ENCODE measurements around the gene COX8C.

COX8C gene

DNA sequence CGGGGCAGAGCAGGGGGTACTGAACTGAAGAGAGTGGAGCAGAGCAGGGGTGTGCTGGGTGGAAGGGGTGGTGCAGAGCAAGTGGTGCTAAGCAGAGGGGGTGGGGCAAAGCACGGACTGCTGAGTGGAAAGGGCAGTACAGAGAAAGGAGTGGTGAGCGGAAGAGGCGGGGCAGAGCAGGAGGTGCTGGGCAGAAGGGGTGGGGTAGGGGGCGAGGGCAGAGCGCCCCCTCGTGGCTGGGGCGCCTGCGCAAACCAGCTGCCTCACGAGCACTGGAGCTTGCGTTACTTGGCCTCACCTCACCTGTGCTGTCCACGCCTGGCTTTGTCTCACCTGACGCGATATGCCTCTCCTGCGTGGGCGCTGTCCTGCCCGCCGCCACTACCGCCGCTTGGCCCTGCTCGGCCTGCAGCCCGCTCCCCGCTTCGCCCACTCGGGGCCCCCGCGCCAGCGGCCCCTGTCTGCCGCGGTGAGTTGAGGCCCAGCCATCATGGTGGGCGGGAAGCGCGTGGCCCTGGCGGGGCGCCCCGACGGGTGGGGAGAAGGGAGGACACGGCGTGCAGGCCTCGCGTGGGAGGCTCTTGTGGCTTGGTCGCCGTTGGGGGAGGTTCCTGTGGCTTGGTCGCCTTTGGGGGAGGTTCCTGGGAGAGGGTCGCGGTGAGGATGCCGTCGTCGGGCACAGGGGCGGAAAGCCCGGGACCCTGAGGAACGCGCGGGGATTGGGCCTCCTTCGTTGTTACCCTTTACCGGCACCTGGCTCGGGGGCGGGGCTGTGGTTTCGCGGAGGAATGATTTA, at the start of gene COX8C:
COX8C (plus strand) TSS at position 257 of the 796 bp plus-strand sequence; CDS start at position 344, 87 bp downstream.
- DNase-seq: no peak

- DNase-seq: no peak
Observed at GRCh38 chr14:93299416-93299815, 47.6 kb upstream of the COX8C start.

GRCh38 chr14:93299866-93300265, 47.1 kb upstream of the COX8C start:
- no peak for DNase-seq

- no peak for DNase-seq
Observed at GRCh38 chr14:93301821-93302447, 45.0 kb upstream of the COX8C start.

GRCh38 chr14:93302688-93303581, 44.0 kb upstream of the COX8C start:
- DNase-seq: no peak

DNA sequence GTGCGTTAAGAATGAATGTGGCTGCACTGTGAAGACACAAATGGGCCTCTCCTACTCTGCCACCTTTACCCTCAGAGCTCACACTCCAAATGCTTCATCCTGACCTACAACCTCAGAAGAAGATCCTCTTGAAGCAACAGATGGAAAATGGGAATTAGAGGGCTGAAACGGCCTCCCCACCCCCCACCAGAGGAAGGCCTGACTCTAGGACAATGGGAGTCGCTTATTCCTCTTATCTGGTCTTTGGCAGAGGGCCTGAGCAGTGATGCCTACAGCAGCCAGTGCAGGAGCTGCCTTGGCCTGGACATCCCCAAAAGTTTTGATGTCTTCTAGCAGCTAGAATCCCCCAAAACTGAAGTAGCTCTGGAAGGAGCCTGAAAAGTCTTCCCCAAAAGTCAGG, 43.3 kb upstream of the COX8C start:
- DNase-seq: no peak

GRCh38 chr14:93304771-93305170, 42.2 kb upstream of the COX8C start:
- no peak for DNase-seq

- DNase-seq: peak; percentile 68
Observed at GRCh38 chr14:93305725-93306418, 41.1 kb upstream of the COX8C start.

DNA sequence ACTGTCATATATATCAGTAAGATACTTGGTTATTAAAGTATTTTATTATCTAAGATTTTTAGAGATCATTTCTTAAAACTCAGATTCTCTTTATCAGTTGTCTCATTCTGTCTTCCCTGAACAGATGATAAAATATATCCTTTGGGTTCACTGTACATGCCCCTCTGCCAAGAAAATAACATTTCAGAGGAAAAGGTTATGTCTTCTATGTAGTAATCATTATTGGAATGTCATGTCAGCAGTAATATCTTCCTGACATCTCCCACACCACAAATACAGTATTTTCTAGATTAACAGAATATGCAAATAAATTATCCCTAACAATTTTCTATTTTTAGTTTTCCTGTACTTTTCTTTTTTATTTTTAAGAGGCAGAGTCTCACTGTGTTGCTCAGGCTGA, 40.2 kb upstream of the COX8C start:
- DNase-seq: no peak

DNA sequence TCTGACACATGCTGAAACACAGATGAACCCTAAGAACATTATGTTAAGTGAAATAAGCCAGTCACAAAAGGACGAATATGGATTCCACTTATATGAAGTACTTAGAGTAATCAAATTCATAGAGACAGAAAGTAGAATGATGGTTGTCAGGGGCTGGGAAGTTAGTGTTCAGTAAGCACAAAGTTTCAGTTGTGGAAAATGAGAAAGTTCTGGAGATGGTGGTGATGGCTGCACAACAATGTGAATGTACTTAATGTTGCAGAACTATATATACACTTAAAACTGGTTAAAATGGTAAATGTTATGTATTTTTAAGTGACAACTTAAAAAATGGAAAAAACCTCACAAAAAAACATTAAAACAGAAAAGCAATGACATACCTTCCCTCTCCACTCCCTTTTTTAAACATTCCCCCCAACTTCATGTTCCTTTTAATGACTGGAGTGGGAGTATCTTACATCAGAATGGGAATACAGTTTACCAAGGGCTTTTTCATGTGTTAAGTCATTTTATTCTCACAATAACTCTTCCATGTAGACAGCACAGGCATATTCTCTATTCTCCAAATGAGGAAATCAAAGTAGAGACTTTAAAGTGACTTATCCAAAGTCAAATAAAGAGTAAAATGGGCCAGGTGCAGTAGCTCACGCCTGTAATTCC, 38.2 kb upstream of the COX8C start:
- DNase-seq: no peak

- DNase-seq: no peak
Observed at GRCh38 chr14:93309427-93309966, 37.5 kb upstream of the COX8C start.

- DNase-seq: no peak
Observed at GRCh38 chr14:93311082-93311481, 35.9 kb upstream of the COX8C start.

DNA sequence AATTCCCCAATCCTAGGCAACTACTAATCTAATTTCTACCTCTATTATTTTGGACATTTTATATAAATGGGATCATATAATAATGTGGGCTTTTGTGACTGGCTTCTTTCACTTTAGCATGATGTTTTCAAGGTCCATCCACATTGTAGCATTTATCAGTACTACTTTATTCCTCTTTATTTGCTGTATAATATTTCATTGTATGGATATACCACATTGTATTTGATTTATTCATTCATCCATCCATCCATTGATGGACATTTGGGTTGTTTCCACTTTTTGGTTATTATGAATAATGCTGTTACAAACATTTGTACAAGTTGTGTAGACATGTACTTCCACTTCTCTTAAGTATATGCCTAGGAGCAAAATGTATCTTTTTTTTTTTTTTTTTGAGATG, 31.4 kb upstream of the COX8C start:
- DNase-seq: no peak

GRCh38 chr14:93316716-93317115, 30.3 kb upstream of the COX8C start:
- no peak for DNase-seq

DNA sequence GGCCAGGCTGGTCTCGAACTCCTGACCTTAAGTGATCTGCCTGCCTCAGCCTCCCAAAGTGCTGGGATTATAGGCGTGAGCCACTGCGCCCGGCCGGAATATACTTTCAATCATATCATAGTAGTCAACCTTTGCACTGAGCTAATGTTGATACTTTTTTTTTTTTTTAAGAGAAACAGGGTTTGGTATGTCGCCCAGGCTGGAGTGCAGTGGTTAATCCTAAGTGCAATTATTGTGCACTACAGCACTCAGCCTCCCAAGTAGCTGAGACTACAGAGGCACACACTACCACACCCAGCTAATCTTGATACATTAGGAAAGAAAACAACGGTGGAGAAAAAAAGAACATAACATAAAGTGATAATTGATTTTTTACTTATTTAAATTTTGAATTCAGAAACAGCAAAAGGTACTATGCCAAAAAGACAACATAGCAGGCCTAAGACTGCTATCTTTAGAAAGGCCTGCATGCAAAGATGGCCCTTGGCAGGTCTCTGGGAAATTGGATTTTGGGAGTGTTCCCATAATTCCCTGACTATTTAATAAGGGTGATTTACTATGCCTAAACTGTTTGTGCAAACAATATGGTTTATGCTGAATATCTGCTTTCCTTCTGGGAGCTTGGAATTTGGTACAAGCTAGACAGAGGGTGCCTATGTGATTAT, 29.6 kb upstream of the COX8C start:
- DNase-seq: no peak

DNA sequence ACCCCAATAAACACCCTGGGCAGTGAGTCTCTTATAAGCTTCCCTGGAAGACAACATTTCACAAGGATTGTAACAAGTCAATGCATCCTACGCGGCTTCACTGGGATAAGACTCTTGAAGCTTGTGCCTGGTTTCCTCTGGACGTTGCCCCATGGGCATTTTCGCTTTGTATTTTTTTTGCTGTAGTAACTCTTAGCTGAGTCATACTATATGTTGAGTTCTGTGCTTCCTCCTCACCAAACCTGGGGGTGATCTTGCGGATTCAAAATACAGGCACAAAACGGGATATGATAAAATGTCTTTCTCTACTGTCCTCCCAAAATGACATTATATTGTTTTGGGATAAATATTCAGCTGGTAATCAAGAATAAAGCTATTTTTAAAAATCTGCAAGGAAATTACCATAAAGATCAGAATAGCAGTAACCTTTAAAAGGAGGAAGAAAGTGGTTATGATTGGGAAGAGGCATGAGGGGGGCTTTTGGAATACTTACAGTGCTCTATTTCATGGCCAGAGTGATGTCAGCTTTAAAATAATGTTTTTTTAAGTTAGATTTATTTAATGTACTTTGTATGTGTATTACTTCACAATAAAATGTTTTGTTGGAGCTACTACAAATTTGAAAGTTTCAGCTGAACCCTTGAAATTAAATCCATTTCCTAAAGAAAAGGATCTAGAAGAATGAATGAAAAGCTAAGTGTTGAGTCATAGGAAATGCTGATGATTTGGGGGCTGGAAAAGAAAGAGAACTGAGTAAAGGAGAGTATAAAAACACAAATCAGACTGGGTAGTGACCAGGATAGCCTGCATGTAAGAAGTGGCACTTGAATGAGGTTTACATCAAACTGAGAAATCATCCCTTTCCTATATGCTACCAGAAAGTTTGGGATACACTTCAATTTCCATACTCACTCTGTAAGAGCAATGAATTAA, 28.8 kb upstream of the COX8C start:
- DNase-seq: peak; percentile 57

DNA sequence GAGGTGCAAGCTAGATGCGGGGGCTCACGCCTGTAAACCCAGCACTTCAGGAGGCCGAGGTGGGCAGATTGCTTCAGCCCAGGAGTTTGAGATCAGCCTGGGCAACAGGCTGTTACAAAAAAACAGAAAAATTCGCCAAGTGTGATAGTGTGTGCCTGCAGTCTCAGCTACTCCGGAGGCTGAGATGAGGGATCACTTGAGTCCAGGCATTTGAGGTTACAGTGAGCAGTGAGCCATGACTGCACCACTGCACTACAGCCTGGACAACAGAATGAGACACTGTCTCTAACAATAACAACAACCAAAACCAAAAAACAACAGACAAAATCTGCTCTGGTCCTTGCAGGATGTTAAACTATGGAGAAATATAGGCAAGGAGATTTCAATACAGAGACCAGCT, 28.1 kb upstream of the COX8C start:
- no peak for DNase-seq

DNA sequence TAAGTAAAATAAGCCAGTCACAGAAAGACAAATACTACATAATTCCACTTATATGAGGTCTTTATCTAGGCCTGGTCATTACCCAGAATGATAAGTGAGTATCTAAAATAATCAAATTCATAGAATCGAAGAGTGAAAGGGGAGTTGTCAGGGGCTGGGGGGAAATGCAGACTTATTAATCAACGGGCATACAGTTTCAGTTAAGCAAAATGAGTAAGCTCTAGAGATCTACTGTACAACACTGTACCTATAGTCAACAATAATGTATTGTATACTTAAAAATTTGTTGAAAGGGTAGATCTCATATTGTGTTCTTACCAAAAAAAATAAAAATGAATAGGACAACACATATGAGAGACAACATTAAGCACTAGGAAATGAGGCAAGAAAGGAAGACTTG, 27.5 kb upstream of the COX8C start:
- no peak for DNase-seq

DNA sequence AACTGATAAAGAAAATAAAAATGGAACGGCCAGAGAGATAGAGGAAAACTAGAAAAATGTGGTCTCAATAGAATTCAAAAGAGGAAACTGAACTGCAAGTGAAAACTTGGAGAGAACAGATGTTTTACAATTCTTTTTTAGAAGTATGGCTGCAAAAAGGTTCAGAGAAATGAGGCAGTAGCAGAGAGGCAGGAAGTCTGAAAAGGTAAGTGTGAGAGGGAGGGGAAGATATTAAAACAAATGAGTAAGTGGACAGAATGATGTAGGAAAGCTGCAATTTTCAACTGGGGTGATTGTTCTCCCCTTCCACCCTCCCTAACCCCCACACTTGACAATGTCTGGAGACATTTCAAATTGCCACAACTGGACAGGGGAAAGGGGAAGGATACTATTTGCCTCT, 27.0 kb upstream of the COX8C start:
- DNase-seq: no peak

DNA sequence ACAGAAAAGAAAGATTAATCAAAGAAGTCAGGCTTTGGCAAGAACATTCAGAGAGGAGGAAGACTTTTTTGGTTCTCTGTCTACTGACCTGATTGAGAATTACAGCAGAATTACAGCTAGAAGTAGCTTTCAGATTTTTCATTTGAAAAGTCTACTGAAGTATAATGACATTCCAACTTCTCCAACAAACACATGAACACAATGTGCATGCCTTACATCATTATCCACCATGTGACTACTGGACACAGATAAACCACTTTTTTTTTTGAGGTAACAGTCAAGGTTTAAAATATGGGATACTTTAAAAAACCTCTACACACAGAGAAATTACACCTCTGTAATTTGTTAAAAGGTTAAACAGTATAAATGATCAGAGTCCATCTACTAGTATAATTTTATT, 26.5 kb upstream of the COX8C start:
- DNase-seq: no peak

Measured in GF-D8 (cell line).